HepG2 (cell line): Measurements from ENCODE around the gene CCDC154. TPM values are rescaled to one million over a fixed set of nuclear protein-coding genes. Genes with fewer than 3 reads are reported as not detected.

Experiments
- DMAP1 ChIP-seq: IDR thresholded peaks from 2 replicates; pipeline ENCODE4 v1.6.1; 2016
- FOXA1 ChIP-seq, 2 experiments: fragments of 450-650 bp in 1 of 2; sonication (generic) in 1 of 2; formaldehyde crosslinking in 1 of 2; IDR thresholded peaks; 2 replicates each; pipeline versions ENCODE4 v1.4.0 to v1.6.1; 2016 to 2020; ENCODE audit warnings: missing genetic modification reagents in 1 of 2
- RARA ChIP-seq: IDR thresholded peaks from 2 replicates; pipeline ENCODE4 v1.6.1; 2016; ENCODE audit warnings: missing genetic modification reagents, missing compliant biosample characterization
- RXRB ChIP-seq: IDR thresholded peaks from 2 replicates; pipeline ENCODE4 v1.6.1; 2016; ENCODE audit warnings: borderline replicate concordance, missing genetic modification reagents, missing compliant biosample characterization
- SP1 ChIP-seq, 2 experiments: fragments of 450-650 bp in 1 of 2; sonication (generic) in 1 of 2; formaldehyde crosslinking in 1 of 2; IDR thresholded peaks; 2 replicates each; pipeline versions ENCODE4 v1.4.0 to v1.6.1; 2016 to 2020; ENCODE audit warnings: missing genetic modification reagents in 1 of 2
- ZNF572 ChIP-seq: sonication (generic); formaldehyde crosslinking; IDR thresholded peaks from 2 replicates; pipeline ENCODE4 v1.5.1; 2020; ENCODE audit warnings: mild to moderate bottlenecking, missing genetic modification reagents
- ZNF773 ChIP-seq: sonication (generic); formaldehyde crosslinking; IDR thresholded peaks from 2 replicates; pipeline ENCODE4 v1.4.0; 2020; ENCODE audit warnings: missing genetic modification reagents, borderline replicate concordance
- ZNF788 ChIP-seq: sonication (generic); formaldehyde crosslinking; IDR thresholded peaks from 2 replicates; pipeline ENCODE4 v1.5.0; 2020; ENCODE audit warnings: mild to moderate bottlenecking, missing genetic modification reagents, borderline replicate concordance
- polyA plus RNA-seq, 8 experiments: library from polyadenylated mRNA; depleted of rRNA in 3 of 8; stranded (reverse) in 7 of 8; unstranded in 1 of 8; fragments of >200 nt; fragmentation: Illumina TruSeq in 4 of 8; extraction: Trizol in 4 of 8; gene quantifications; 2 replicates each; pipeline versions ENCODE4 v1.2.1 to v1.2.3, GENCODE V29; 2011 to 2016; ENCODE audit warnings: low read depth in 4 of 8, missing spikeins in 1 of 8, mixed read lengths in 1 of 8; ENCODE audit not compliant: insufficient read depth in 1 of 8
- total RNA-seq, 5 experiments: library from RNA; depleted of rRNA; stranded (reverse); fragments of >200 nt; fragmentation: Illumina TruSeq; extraction: Trizol; gene quantifications; 2 replicates each; pipeline ENCODE4 v1.2.3, GENCODE V29; 2016; ENCODE audit warnings: low read depth in 1 of 5
- TF ChIP-seq, protein P1 (sequence below), 2 experiments: sonication (generic) in 1 of 2; formaldehyde crosslinking in 1 of 2; IDR thresholded peaks; 2 replicates each; pipeline versions ENCODE4 v1.6.1 to v1.9.0; 2014 to 2022; ENCODE audit warnings: antibody characterized with exemption in 1 of 2, borderline replicate concordance in 1 of 2, inconsistent platforms in 1 of 2, low read depth in 1 of 2, missing genetic modification reagents in 1 of 2
- TF ChIP-seq, protein P2 (sequence below): sonication (generic); formaldehyde crosslinking; IDR thresholded peaks from 2 replicates; pipeline ENCODE4 v1.4.0; 2020; ENCODE audit warnings: missing genetic modification reagents, mild to moderate bottlenecking, borderline replicate concordance
- TF ChIP-seq, protein P3 (sequence below): IDR thresholded peaks from 2 replicates; pipeline ENCODE4 v1.6.1; 2018; ENCODE audit warnings: missing genetic modification reagents, mild to moderate bottlenecking, missing compliant biosample characterization
- TF ChIP-seq, protein P4 (sequence below): IDR thresholded peaks from 2 replicates; pipeline ENCODE4 v1.6.1; 2012; ENCODE audit warnings: low read length, improper control_type of control experiment
- TF ChIP-seq, protein P5 (sequence below): IDR thresholded peaks from 2 replicates; pipeline ENCODE4 v1.6.1; 2012; ENCODE audit warnings: inconsistent platforms

CCDC154 gene
- total and polyA plus RNA-seq, 2 of the 13 experiments (the other 11 are each of a cell fraction or from before 2014, with no cell fraction given): 0.92 to 1.5 TPM

DNA sequence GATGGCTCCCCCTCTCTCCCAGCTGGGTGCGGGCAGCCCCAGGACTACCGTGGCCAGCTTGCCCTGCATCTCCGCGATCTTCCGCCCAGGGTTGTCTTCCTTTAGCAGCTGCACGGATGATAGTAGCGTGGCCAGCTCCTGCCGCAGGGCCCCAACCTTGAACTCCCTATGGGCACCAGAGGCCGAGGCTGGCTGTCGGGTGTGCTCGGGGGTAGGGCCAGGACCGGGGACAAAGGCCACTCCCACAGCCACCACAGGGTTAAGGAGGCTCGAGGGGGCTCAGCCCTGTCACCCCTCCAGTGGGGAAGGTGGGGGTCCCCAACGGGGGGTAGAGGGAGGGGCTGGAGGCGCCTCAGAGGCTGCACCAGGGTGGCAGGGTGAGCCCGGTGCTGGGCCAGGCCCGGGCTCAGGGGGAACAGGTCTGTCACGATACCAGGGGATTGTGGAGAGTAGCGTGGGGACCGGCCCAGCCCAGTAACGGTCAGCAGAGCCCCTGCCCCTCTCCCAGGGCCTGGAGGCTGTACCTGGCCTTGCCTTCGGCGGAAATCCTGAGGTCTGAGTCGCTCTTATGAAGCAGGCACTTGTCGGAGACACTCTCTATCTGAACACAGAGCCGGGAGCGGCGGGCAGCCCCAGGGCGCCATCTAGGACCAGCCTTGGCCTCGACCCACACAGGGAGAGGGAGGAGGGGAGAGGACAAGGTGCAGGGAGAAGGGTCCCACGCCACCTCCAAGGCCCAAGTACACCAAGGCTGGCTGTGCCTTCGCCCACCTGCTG is 8.2 kb downstream of the CCDC154 start (continued):
- TF ChIP-seq, protein P1, sequence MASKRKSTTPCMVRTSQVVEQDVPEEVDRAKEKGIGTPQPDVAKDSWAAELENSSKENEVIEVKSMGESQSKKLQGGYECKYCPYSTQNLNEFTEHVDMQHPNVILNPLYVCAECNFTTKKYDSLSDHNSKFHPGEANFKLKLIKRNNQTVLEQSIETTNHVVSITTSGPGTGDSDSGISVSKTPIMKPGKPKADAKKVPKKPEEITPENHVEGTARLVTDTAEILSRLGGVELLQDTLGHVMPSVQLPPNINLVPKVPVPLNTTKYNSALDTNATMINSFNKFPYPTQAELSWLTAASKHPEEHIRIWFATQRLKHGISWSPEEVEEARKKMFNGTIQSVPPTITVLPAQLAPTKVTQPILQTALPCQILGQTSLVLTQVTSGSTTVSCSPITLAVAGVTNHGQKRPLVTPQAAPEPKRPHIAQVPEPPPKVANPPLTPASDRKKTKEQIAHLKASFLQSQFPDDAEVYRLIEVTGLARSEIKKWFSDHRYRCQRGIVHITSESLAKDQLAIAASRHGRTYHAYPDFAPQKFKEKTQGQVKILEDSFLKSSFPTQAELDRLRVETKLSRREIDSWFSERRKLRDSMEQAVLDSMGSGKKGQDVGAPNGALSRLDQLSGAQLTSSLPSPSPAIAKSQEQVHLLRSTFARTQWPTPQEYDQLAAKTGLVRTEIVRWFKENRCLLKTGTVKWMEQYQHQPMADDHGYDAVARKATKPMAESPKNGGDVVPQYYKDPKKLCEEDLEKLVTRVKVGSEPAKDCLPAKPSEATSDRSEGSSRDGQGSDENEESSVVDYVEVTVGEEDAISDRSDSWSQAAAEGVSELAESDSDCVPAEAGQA (IDR thresholded peaks at IDR 0.05; ENCODE audit: low read depth): no peak
- TF ChIP-seq, protein P1 (CRISPR knock-in tag; IDR thresholded peaks at IDR 0.05; ENCODE audit: borderline replicate concordance): no peak
- TF ChIP-seq RARA (CRISPR knock-in tag): peak; percentile 71
- TF ChIP-seq, protein P2, sequence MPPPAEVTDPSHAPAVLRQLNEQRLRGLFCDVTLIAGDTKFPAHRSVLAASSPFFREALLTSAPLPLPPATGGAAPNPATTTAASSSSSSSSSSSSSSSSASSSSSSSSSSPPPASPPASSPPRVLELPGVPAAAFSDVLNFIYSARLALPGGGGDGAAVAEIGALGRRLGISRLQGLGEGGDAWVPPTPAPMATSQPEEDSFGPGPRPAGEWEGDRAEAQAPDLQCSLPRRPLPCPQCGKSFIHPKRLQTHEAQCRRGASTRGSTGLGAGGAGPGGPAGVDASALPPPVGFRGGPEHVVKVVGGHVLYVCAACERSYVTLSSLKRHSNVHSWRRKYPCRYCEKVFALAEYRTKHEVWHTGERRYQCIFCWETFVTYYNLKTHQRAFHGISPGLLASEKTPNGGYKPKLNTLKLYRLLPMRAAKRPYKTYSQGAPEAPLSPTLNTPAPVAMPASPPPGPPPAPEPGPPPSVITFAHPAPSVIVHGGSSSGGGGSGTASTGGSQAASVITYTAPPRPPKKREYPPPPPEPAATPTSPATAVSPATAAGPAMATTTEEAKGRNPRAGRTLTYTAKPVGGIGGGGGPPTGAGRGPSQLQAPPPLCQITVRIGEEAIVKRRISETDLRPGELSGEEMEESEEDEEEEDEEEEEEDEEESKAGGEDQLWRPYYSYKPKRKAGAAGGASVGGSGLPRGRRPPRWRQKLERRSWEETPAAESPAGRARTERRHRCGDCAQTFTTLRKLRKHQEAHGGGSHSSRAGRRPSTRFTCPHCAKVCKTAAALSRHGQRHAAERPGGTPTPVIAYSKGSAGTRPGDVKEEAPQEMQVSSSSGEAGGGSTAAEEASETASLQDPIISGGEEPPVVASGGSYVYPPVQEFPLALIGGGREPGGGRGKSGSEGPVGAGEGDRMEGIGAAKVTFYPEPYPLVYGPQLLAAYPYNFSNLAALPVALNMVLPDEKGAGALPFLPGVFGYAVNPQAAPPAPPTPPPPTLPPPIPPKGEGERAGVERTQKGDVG (CRISPR knock-in tag): 0 out of 2 replicates have a peak, but pooled peaks have one; percentile 26
- TF ChIP-seq SP1 (IDR thresholded peaks at IDR 0.05): no peak
- TF ChIP-seq SP1 (CRISPR knock-in tag; IDR thresholded peaks at IDR 0.05): peak; percentile 9; the same call in 1 of the 2 replicates
- no peak for TF ChIP-seq FOXA1 (IDR thresholded peaks at IDR 0.05)
- 0 out of 2 replicates have a peak, but pooled peaks have one; percentile 10 for TF ChIP-seq FOXA1 (CRISPR knock-in tag; IDR thresholded peaks at IDR 0.05)
- TF ChIP-seq ZNF773 (CRISPR knock-in tag): no peak
- TF ChIP-seq DMAP1 (CRISPR knock-in tag): peak; percentile 35; the same call in 1 of the 2 replicates
- 0 out of 2 replicates have a peak, but pooled peaks have one; percentile 54 for TF ChIP-seq ZNF788
- TF ChIP-seq, protein P3, sequence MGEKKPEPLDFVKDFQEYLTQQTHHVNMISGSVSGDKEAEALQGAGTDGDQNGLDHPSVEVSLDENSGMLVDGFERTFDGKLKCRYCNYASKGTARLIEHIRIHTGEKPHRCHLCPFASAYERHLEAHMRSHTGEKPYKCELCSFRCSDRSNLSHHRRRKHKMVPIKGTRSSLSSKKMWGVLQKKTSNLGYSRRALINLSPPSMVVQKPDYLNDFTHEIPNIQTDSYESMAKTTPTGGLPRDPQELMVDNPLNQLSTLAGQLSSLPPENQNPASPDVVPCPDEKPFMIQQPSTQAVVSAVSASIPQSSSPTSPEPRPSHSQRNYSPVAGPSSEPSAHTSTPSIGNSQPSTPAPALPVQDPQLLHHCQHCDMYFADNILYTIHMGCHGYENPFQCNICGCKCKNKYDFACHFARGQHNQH (CRISPR knock-in tag): no peak
- TF ChIP-seq, protein P4, sequence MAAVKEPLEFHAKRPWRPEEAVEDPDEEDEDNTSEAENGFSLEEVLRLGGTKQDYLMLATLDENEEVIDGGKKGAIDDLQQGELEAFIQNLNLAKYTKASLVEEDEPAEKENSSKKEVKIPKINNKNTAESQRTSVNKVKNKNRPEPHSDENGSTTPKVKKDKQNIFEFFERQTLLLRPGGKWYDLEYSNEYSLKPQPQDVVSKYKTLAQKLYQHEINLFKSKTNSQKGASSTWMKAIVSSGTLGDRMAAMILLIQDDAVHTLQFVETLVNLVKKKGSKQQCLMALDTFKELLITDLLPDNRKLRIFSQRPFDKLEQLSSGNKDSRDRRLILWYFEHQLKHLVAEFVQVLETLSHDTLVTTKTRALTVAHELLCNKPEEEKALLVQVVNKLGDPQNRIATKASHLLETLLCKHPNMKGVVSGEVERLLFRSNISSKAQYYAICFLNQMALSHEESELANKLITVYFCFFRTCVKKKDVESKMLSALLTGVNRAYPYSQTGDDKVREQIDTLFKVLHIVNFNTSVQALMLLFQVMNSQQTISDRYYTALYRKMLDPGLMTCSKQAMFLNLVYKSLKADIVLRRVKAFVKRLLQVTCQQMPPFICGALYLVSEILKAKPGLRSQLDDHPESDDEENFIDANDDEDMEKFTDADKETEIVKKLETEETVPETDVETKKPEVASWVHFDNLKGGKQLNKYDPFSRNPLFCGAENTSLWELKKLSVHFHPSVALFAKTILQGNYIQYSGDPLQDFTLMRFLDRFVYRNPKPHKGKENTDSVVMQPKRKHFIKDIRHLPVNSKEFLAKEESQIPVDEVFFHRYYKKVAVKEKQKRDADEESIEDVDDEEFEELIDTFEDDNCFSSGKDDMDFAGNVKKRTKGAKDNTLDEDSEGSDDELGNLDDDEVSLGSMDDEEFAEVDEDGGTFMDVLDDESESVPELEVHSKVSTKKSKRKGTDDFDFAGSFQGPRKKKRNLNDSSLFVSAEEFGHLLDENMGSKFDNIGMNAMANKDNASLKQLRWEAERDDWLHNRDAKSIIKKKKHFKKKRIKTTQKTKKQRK: no peak
- TF ChIP-seq RXRB: peak; percentile 48; the same call in 1 of the 2 replicates
- TF ChIP-seq, protein P5, sequence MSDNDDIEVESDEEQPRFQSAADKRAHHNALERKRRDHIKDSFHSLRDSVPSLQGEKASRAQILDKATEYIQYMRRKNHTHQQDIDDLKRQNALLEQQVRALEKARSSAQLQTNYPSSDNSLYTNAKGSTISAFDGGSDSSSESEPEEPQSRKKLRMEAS: peak; percentile 40
- TF ChIP-seq ZNF572 (CRISPR knock-in tag): peak; percentile 35; the same call in 1 of the 2 replicates
